Suprapubic skin (tissue), 4 donors: ENCODE data around the gene GOLGA3.

Source experiments
- CTCF ChIP-seq, 2 donors: fragments of 200-600 bp in 1 of 2; fragments of 450-650 bp in 1 of 2; sonication (generic) in 1 of 2; IDR thresholded peaks; one replicate each; pipeline ENCODE4 v1.5.1; 2016 to 2019; ENCODE audit warnings: antibody characterized with exemption in 2 of 2, mild to moderate bottlenecking in 1 of 2, moderate library complexity in 1 of 2
- EP300 ChIP-seq: sonication (generic); formaldehyde crosslinking; IDR thresholded peaks from one replicate; pipeline ENCODE4 v1.6.1; 2017; ENCODE audit warnings: antibody characterized with exemption
- POLR2AphosphoS5 ChIP-seq, 3 donors: sonication (generic); formaldehyde crosslinking; IDR thresholded peaks; one replicate each; pipeline ENCODE4 v1.6.1; 2017; ENCODE audit warnings: antibody characterized with exemption in 3 of 3

- TF ChIP-seq EP300 (no peak), CTCF (IDR thresholded peaks at IDR 0.05) (no peak), POLR2AphosphoS5 (IDR thresholded peaks at IDR 0.05) (no peak)
Measured at GRCh38 chr12:132842449-132843045, 13.9 kb upstream of the GOLGA3 start.
